Measurements from ENCODE around the gene CPNE2.
"Not testable (repeated sequence)": the region's sequence is repeated elsewhere in the genome, so short reads cannot be mapped to it uniquely, and the experiment has no call there.

The CPNE2 gene

DNA sequence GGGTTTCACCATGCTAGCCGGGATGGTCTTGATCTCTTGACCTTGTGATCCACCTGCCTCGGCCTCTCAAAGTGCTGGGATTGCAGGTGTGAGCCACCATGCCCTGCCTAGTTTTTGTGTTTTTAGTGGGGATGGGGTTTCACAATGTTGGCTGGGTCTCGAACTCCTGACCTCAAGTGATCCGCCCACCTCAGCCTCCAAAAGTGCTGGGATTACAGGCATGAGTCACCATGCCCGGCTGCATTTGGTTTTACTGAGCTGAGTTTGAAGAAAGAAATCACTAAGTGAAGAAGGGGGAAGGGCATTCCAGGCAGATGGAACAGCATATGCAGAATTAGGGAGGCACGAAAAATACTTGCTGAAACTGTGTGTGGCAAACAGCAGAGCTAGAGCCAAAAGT lies 7.6 kb downstream of the CPNE2 start:
- DNase-seq, result not testable (repeated sequence)

DNA sequence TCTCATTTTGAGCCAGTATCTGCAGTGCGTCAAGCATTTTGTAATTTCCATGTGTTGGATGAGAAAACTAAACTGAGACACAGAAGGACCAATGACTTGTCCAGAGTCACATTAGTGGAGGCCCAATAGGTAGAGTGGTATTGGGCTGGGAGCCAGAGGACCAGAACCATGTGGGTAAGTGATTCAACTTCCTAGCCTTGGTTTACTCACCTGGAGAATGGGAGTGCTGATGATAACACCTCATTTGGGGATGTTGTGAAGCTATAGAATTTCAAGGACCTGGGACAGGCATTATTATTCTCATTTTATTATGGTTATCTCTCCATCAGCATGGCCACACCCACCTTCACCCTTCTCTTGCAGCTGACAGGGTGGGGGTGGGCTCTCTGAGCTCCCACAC lies 8.1 kb downstream of the CPNE2 start:
- no peak for DNase-seq

DNA sequence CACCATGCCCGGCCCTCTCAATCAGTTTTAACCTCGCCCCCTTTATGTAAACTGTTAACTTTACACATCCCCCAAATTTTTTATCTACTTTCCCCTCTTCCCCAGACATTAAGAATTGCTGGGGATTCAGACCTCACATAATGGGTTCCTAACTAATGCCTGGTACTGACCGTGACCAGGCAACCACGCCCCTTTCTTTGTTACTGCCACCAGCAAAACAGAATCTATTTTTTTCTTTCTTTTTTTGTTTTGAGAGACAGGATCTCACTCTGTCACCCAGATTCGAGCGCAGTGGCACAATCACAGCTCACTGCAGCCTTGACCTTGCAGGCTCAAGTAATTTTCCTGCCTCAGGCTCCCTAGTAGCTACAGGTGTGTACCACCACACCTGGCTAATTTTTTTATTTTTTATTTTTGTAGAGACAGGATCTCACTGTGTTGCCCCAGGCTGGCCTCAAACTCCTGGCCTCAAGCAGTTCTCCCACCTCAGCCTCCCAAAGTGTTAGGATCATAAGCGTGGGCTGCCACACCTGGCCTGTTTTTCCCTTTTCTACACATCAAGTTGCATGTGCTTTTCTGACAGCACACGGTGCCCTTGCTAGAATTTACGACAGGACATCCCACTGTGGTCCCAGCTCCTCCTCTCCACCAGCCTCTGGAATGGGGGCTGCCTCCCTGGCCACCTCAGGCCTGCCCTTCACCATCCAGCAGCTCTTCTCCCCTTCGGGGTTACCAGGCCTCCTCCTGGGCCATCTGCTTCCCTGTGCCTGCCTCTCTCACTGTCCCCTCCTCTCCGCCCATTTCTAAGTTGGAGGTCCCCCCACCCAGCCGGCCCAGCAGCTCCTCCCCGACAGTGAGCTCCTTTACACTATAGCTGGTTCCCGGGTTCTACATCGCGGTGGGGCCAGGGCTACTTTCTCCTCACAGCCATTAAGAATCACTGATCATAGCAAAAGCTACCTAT lies 10.8 kb downstream of the CPNE2 start:
- DNase-seq, result no peak

DNA sequence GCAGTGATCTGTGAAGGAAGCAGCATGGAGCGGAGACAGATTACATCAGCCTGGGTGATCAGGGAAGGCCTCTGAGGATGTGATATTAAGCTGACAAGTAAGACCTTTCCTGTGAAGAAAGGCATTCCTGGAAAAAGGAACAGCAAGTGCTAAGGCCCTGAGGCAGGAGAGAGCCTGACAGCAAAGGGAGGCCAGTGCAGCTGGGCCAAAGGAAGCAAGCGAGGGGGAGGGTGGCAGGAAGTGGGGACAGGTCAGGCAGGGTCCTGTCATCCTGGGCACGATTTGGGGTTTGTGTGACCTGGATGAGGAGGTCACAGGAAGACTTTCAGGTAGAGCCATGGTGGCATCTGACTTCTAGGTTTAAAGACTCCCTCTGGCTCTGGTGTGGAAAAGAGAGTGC lies 12.3 kb downstream of the CPNE2 start:
- DNase-seq, result no peak

DNA sequence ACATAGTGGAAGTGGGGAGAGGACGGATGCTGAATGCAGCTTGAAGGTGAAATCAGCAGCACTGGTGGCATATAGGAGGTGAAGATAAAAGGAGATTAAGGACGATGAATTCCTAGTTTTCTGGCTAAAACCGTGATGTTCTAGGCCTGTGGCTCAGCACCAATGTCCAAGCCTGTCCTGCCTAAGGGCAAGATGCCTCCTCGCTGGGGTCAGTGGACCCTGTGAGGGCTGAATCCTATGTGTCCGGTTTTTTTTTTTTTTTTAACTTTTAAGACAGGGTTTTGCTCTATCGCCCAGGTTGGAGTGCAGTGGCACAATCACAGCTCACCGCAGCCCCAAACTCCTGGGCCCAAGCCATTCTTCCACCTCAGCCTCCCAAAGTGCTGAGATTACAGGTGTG lies 12.8 kb downstream of the CPNE2 start:
- no peak for DNase-seq

DNA sequence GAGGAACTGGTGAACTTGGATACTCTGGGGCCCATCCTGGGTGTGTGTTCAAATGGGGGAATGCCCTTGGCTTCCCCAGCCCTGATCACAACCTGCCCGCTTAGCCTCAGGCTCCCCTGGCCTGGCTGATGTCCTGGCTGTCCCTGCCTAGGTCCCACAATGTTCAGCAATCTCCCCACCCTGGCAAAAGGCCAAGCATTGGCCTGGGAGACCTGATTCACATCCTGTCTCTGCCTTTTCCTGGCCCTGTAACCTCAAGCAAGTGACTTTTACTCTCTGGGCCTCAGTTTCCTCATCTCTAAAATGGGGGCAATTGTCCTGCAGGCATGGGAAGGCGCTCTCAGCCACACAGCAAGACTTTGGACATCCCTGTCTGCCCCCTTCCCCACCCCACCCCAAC lies 14.4 kb downstream of the CPNE2 start:
- DNase-seq, result no peak

DNA sequence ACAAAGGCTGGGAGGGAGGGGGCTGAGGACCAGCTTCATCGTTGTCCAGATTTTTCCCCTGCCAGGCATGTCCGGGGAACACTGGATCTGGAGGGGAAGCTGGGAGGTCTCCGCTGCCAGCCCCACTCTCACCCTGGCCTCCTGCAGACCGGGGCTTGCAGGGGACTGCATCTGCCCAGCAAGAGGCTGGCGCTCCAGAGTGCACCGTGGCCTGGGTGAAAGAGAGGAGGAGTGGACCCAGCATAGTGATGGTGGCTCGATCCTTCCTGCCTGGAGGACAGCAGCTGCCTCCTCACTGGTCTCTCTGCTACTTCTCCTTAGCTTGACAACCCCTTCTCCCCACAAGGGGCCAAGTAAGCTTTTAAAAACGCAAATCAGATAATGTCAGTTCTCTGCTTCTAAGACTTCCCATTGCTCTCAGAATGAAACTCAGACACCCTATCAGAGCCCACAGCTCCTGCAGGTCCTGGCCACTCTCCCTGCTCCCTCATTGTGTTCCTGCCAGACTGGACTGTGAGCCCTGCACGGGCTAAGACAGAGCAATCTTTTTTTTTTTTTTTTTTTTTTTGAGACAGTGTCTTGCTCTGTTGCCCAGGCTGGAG lies 15.0 kb downstream of the CPNE2 start:
- no peak for DNase-seq

DNA sequence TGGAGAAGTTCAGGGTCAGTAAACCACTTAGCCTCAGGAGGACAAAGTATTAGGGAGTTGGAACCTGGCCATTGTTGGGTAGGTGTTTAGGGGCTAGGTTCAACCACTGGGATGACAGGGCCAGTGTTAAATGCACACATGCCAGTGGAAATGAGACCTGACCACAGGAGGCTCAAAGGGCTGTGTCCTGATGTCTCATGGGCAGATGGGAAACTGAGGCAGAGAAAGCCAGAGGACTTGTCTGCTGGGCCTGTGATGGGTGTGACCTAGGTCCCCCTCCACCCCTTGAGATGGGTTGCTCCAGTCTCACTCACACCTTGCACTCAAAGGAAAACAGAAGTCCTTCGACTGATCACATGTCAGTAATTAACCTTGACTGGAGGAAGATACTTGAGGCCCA lies 16.0 kb downstream of the CPNE2 start:
- DNase-seq, result no peak

DNA sequence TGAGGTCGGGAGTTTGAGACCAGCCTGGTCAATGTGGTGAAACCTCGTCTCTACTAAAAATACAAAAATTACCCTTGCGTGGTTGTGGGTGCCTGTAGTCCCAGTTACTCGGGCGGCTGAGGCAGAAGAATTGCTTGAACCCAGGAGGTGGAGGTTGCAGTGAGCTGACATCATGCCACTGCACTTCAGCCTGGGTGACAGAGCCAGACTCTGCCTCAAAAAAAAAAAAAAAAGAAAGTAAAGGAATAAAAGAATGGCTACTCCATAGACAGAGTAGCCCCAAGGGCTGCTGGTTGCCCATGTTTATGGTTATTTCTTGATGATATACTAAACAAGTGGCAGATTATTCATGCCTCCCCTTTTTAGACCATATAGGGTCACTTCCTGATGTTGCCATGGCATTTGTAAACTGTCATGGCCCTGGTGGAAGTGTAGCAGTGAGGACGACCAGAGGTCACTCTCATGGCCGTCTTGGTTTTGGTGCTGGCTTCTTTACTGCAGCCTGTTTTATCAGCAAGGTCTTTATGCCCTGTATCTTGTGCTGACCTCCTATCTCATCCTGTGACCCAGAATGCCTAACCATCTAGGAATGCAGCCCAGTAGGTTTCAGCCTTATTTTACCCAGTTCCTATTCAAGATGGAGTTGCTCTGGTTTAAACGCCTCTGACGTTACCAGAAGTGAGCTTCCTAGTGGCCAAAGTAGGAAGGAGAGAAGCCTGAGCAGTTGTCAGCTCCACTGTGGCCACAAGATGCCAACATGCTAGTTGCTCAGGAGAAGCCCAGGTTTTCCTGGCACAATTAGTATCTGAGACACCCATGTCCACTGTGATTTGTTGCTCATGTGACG lies 17.1 kb downstream of the CPNE2 start:
- not testable (repeated sequence) for DNase-seq

DNA sequence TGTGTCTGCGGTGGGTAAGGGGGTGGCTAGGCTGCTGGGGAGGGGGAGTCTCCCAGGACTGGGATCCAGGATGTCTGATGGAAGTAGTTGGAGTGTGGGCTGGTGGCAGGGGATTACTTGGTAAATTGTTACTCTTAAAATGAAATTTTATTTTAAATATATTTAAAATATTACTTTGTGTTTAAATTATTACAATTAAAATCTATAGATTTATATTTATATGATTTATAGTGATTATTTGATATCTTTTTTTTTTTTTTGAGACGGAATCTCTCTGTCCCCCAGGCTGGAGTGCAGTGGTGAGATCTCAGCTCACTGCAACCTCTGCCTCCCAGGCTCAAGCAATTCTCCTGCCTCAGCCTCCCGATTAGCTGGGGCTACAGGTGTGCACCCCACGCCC lies 18.6 kb downstream of the CPNE2 start:
- DNase-seq, result no peak

DNA sequence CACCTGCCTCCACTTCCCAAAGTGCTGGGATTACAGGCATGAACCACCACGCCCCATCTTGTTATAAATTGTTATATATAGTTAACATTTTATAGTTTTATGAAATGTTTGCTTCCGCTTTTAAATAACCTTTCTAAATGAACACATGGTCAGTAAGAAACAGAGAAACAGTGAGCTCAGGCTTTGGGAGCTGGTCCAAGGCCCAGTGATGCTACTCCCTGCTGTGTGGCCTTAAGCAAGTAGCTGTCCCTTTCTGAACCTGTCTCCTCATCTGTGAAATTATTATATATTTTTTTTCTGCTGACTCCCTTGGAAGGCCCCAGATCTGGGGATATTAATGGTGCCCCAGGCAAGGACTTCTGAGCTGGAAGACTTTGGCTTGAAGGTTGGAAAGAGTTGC lies 19.0 kb downstream of the CPNE2 start:
- DNase-seq, result no peak

DNA sequence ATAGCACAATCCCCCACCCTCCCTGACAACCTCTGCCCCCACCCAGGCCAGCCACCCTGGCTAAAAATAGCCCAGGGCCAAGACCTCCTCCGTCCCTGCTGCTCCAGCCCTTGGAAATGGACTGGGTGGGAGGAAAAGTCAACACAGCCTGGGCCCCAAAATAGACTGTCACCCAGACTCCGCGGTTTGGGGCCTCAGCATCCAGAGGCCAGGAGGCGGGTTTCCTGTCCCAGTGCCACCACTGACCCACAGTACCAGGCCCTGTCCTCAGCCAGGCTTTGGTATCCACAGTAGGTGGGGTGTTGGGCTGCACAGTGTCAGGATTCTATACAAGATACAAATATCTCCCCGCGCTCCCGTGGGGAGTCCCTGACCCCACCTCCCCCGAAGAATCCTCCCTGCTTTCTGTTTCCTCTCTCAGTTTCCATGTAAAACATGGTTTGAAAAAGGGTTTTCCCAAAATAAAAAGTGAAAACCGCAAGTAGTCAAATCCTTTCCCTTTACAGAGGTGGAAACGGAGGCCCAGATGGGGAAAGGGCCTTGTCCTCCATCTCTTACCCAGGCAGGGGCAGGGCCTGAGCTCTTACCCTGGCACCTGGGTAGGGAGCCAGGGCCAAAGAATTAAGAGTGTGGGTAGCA lies 20.1 kb downstream of the CPNE2 start:
- DNase-seq, result no peak

DNA sequence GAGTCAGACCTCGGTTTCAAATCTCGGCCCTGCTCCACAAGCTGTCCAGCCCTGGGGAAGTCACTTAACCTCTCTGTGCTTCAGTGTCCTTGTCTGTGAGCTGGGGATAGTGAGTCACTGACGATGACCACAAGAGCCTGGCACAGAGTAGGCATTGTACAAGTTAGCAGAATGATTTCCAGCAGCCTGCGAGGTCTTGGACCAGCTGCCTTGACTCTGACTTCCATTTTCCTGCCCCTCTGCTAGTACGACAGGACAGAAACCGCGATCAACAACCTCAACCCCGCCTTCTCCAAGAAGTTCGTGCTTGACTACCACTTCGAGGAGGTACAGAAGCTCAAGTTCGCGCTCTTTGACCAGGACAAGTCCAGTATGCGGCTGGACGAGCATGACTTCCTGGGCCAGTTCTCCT lies 20.7 kb downstream of the CPNE2 start:
- no peak for DNase-seq

DNA sequence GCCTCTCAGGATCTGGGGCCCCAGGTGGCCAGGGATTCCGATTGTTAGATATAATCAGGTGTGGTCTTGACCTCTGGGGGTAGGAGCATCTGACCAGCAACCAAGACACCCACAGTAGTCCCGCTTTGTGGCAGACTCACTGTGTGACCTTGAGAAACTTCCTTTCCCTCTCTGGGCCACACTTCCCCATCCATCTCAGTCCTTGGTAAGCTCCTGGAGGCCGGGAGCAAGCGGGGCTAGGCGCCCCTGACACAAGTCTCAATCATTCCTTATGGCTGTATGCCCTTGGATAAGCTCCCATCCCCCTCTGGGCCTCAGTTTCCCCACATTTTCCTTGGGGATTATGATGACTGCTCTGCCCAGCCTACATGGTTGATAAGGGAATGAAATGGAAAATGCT lies 21.3 kb downstream of the CPNE2 start:
- DNase-seq, result no peak

DNA sequence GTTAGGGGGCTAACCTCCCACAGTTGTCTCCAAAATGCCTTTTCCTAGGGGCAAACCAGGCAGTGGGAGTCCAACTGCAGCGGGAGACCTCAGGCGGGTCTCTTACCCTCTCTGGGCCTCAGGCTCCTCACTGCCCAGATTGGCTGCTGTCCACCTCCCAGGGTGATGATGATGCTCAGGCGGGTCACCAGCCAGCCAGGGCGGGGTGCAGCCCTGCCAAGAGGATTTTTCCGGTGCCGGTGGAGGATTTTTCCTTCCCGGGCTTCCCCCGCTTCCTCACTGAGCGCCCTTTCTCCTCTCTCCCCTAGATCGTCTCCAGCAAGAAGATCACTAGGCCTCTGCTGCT lies 22.8 kb downstream of the CPNE2 start:
- no peak for DNase-seq

DNA sequence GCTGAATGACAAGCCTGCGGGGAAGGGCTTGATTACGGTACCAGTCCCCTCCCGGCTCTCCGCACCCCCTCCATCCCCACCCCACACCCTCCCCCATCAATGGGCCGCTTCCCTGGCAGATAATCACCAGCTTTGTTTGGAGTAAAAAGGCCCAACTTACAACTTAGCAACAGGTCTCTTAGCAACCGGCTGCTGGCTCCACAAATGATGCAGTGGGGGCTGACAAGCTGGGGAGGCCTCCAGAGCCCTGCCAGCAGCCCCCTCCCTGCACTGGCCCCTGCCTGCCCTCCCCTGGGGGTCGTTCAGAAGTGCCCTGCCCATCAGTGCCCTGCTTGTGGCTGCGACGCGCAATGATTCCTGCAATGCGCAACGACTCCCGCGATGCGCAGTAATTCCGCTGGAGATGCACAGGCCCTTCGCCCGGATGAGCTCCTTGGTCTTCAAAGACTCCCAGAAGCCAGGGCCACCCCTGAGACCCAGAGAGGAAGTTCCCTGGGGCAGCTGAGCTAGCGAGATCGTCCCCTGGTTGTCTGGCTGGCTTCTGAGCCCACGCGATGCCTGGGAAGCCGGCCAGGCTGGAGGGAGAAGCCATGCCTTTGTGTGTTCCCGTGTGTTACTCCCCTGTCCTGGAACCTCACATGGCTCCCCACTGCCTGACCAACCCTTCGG lies 23.3 kb downstream of the CPNE2 start:
- no peak for DNase-seq

DNA sequence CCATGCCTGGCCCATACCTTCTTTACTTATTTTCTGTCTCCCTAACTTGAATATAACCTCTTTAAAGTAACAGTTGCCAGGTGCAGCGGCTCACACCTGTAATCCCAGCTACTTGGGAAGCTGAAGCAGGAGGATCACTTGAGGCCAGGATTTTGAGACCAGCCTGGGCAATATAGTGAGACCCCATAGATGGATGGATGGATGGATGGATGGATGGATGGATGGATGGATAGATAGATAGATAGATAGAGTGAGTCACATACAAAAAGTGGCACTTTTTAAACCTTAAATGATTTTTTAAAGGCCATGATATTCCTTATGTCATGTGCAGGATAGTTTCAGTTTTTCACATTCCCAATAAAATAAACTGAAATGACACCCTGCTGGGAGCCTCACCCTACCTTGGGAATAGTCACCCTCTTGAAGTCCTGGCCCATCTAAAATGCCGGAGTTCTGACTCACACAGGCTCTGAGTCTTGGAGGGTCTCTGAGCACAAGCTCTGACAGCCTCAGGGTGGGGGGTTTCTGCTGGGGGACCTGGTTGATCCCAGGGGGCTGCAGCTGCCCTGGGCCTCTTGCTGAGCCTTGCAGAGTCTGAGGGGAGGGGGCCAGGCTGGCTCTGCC lies 26.2 kb downstream of the CPNE2 start:
- DNase-seq, result no peak

DNA sequence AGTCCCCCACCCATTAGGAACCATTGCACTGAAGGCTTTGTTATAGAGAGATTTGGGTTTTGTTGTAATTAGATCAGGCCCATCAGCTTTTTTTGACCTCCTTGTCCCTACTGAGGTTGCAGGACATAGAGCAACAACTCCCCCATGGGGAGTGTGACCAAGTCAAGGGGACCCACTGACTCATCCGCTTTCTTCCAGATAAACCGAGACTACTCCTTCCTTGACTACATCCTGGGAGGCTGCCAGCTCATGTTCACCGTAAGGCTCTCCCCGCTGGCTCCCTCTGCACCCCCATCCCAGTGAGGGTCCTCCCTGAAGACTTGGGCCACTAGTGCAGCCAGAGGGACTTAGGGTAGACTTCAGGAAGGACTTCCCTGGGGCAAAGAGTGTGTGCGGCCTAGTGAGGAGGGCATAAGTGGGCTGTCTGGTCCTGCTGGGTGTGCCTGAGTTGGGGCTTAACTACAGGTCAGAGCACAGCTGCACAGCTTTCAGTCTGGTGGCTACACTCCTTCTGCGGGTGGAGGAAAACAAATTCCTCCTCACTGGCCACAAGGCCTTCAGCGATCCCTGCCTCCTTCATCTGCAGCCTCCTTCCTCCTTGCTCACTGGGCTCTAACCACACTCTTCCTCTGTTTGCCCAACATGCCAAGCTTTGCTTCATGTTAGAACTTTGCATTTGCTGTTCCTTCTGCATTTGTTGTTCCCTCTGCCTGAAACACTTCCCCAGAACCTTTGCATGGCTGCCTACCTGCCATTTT lies 31.0 kb downstream of the CPNE2 start:
- DNase-seq, result no peak

DNA sequence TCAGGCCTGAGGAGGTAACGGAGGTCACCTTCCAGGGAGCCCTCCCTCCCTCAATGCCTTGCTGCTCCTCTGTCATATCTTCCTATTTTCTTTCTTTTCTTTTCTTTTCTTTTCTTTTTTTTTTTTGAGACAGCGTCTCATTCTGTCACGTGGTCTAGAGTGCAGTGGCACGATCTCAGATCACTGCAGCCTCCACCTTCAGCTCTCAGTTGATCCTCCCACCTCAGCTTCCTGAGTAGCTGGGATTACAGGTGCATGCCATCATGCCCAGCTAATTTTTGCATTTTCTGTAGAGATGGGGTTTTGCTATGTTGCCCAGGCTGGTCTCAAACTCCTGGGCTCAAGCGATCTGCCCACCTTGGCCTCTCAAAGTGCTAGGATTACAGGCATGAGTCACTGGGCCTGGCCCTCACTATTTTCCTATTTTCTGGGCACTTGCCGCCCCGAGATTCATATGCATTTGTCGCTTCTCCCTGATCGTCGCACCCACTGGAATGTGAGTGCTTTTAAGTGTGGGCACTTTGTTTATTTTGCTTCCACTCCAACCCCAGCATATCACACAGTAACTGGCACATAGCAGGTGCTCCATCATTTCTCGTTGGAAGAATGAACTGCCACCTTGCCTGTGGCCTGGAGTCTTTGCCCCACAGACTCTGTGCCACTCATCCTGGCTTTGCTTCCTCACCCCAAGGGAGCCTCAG lies 31.7 kb downstream of the CPNE2 start:
- no peak for DNase-seq

DNA sequence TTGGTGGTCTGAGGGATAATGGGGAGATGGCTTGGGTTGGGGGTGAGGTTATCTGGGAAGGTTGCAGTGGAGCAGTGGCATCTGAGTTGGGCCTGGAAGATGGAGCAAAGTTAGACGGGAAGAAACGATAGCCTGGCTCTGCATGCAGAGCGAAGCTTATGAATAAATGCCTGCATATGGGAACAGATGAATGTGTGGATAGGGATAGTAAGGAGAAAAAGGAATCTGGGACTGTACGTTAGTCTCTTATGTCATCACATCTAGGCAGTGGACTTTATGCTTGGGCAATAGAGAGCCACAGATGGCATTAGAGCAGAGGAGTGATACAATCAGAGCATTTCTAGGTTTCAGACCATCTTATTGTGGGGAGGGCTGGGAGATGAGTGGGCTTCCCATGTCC lies 33.0 kb downstream of the CPNE2 start:
- DNase-seq, result no peak

DNA sequence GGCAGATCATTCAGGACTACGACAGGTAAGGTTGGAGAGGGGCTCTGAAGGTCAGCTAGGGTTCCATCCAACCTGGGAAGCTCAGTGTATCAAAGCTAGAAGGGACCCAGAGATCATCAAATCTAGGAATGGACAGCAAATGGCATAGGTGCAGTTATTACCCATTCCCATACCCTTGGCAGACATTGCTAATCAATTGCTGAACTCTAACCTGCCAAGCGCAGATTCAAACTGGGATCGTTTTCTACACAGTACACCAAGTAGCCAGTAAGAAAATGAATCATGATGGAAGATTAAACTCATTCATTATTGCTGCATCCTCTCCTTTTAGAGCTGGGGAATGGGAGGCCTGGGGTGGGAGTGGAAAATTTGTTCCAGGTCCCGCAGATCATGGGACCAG lies 33.6 kb downstream of the CPNE2 start:
- no peak for DNase-seq
